ENCODE results near the gene FOXF2.

FOXF2 gene

DNA sequence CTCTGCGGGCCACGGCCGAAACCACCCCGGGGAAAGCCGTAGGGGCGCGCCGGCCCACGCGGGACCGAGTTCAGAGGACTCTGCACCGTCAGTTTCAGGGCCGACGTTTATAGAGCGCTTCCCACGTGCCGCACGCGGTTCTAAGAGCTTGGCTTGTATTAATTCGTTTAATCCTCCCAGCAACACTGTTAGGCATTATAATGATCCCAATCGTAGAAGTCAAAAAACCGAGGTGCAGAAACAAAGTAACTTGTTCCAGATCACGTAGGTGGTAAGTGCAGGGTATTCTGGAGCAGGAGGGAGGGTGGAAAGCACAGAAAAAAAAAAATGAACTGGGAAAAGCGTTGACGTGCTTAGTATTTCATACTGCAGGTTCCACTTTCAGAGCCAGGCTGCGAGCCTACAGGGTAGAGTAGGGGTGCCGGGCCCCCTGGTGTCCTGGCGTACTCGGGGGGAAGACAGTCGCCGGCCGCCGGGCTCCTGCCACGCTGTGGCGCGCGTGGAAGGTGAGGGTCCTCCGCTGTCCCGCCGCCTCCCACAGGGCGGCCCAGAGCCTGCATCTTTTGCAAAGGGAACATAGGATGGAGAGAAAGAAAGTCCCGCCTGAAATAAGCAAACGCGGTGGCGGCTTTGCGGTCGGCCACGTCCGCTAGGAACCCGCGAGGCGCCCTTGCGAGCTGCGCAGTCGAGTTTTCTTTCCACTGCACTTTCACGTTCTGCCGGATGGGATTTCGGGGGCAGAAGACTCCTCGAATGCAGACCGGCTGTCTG lies 10.2 kb upstream of the FOXF2 start:
- DNase-seq = no peak

GRCh38 chr6:1379788-1380147 lies 9.6 kb upstream of the FOXF2 start:
- no peak for DNase-seq

DNA sequence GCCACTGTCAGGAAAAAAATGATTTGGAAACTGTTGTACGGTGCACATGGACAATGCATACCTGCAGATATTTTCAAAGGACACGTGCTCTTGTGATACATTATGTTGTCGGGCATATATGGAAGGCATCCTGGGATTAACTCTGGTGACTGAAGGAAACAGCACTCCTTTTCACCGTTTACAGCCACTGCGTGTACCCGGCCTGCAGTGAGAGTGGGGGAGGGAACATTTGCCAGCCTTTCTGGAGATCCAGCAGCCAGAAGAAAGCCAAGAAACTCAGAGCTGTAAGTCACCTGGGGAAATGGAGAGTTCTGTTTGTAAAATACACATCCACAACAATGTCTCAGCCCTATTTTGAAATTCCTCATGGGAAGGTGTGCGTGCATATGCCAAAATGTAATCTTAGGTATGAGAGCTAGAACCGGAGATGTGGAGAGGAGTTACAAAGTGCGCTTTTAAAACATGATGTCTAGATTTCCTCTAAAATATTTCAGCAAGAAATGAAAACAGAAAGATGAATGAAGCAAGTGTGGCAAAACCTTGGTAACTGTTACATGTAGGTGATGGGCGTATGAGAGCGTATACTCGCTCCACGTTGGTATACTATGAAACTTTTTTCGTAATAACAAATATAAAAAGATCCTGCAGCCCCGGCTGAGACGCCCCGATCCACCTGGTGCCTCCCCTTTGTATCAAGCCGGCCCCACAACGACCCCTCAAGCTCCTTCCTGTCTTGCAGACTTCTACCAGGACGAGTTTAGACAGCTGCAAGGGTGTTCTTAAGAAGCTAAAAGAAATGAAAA lies 8.6 kb upstream of the FOXF2 start:
- DNase-seq = no peak

DNA sequence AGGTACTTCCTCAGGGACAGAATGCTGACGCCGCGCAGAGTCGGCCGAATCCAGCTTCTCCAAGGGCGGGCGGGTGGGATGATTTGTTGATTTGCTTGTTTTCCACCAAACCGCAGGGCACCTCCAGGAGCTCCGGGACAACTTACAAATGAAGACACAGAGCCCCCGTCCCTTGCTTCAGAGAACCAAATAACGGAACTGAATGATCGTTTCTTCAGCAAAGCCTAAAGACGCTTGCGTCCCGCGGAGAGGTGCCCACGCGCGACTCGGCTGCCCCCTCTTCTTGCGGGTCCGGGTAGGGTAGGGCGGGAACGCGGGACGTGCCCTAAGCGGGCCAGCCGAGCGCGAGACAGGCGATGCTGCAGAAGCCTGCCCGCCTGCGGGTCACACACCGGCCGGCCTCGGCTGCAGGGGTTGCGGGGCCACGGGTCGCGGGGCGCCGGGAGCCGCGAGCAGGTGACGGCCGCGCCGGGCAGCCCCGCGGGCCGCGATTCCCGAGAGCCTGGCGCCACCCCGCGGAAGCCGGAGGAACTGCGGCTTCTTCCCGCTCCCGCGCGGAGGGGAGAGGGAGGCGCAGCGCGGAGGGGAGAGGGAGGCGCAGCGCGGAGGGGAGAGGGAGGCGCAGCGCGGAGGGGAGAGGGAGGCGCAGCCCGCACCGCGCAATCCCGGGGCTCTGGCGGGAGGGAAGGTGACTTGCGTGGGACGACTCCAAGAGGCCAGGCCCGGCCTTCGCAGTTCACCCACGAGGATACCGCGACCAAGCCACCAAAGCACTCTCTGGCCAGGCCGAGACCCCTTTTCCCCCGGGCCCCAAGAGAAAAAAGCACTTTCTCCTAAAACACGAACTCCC lies 7.7 kb upstream of the FOXF2 start:
- DNase-seq = peak in 5 of 6 experiments; percentile 7 to 43 (median 30)

GRCh38 chr6:1382331-1382882 lies 7.0 kb upstream of the FOXF2 start:
- DNase-seq = no peak

DNA sequence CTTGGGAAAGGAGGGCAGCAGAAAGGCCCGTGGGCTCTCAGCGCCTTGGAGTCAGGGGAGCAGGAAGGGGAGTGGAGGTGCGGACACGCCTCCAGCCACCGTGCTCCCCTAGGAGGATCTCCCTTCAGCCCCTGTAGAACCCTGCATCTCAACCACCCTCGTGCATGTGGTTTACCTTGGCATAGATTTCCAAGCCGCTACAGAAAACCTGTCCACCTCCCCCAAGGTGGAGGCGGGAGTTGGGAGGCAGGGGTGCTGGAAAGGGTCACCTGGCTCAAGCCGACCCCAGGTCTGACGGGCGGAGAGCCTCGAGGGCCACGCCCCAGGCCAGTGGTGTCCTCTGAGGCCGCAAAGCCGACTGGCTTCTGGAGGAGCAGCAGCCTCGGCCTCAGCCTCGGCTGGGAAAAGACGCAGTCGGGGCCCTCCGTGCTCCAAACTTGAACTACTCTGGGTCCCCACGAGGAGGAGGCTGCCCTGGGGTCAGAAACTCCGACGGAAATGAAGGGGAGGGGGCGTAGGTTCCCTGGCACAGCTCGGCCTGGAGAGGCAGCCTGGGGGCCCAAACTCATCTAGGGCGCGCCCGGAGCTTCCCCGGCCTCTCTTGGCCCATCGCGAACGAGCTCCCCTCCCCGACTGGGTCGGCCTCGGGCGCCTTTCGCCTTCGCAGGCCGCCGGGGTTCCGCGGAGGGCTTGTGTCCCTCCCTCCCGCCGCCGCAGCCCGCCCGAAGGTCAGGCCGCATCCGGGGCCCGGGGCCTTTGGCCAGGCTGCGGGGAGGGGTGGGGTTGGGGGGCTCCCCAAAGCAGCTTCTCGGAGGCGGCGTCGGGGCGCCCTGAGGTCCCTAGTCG lies 6.3 kb upstream of the FOXF2 start:
- DNase-seq = no peak

- no peak for DNase-seq
Measured at GRCh38 chr6:1383729-1384548, 5.4 kb upstream of the FOXF2 start.

DNA sequence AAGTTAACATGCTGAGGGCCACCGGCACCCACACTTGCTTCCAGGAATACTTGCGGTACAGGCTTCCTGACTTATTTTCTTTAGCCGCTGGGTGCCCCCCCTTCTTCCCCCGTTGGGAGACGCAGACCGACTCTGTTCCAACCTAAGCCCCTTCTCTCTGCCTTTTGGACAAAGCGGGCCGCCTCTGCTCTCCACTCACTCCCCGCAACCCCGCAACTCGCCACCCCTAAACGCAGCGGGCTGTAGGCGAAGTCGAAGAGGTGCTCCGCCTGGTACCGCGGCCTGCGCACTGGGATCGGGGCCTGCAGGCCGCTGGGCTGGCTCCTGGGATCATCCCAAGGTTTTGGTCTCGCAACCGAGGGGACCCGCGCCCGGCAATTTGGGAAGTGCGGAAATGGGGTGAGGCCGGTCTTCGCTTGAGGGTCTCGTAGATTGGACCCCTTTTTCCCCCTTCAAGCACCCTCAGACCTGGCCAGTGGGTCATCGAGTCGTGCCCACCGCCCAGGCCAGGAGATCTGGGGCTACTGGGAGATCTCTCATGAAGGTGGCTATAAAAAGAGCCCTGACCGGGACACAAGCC lies 4.7 kb upstream of the FOXF2 start:
- no peak for DNase-seq

DNA sequence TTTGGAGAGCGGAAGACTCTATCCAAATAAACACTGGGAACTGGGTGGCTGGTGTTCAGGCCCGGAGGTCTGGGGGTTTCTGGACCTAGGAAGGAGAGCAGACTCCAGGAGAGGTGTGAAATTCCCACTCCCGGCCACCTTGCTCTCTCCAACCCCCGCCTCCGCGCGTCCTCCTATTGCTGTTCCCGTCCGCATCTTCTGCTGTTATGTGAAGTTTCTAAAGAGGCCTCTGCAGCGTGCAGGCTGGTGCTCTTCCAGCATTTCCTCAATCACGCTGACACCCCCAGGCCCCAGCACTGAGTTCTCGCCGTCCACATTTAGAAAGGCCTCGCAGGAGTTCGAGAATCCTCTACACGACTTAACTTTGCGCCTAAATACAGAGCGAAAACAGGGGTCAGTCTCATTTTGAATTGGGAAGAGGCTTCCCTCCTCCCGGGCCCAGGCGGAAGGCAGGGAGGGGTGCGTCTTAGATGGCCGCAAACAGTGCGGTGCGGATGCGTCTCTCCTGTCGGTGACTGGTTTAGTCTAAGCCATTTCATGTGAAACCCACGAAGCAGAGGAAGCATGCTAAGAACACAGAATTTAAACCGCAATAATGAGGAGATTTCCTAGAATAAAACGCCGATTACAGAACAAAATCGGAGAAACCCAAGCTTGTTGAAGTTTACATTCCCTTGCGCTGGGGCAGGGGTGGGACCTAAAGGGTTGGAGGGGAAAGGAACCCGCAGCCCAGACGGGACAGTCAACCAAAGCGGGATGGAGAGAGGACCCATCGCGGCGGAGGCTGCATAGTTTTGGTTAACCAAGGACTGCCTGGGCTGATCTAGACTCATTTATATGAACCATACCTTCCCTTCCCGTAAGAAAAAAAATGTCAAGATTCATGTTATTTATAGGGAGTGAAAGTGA lies 4.0 kb upstream of the FOXF2 start:
- DNase-seq = no peak

- no peak for DNase-seq
Measured at GRCh38 chr6:1386038-1386709, 3.2 kb upstream of the FOXF2 start.

DNA sequence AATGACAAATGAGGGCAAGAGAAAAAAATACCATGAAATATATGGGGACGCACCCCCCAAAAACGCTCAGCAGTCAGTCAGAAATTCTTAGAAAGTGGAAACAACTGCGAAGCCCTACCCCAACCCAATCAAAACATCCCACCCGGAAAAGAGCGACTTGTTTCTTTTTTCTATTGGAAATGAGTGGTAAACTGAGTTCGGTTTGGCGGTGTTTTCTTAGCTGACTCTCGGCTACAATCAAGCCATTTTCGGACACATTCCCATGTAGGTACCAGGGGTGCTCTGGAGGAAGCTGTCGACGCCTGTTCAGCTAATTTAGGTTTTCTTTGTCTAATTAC lies 1.9 kb upstream of the FOXF2 start:
- no peak for DNase-seq

- DNase-seq = no peak
Measured at GRCh38 chr6:1387876-1388629, 1.3 kb upstream of the FOXF2 start.

DNA sequence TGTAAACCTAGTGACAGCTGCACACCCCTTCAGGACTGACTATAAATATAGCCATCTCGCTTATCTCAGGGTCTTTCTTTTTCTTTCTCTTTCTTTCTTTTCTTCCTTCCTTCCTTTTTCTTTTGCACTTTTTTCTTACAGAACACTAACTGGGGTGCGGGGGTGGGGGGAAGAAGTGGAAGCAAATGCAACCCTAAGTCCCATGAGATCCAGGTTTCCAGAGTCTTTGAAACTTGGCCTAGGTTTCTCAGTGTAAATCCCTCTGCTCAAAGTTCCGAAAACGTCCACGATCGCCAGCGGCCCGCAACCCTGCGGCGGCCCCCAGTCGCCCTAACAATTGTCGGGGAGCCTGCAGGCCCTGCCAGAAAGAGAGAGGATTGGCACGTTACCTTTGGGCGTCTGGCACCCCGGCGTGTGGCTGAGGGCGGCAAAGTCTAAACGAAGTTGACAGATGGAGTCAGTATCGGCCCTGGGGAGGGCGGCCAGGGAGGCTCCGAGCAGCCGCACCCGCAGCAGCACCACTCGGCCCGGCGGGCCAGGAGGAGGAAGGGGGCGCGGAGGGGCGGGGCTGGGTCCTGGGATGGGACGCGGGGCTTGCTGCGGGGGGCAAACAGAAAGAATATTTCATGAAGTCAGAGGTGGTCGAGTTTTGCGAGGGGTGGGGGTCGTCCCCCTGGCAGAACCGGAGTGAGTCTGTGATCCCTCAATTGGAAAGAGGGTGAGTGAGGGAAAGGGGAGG lies 577 bp upstream of the FOXF2 start:
- DNase-seq = no peak

- DNase-seq = no peak
Measured at GRCh38 chr6:1390133-1390945, 963 bp downstream of the FOXF2 start.

- no peak for DNase-seq
Measured at GRCh38 chr6:1390946-1391799, 1.8 kb downstream of the FOXF2 start.

DNA sequence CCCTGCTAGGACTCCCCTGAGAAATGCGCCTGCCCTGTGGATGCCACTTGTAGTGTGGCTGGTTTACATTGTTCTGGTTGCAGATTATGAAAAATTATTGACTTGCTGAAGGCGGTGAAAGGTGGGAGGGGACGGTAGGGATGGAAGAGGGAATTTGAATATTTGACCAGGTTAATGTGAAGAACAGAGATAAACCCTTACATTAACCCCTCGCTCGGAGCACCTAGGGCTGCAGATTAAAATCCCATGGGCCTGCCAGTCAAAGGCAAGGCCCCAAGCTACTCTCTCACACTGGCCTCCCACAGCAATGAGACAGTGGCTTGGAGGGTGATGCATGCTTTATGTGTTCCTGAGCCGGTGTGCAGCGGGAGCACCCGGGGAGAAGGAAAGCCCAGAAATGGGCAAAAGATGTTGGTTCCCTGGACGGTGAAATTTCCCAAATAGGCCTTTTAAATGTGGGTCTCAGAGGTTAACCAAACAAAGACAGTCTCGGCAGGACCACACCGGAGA lies 2.5 kb downstream of the FOXF2 start:
- DNase-seq = no peak
